ENCODE results near the gene UBE2E1.
"Not testable (repeated sequence)": the region's sequence is repeated elsewhere in the genome, so short reads cannot be mapped to it uniquely, and the experiment has no call there.

Gene UBE2E1

GRCh38 chr3:23859012-23859743, 53.4 kb downstream of the UBE2E1 start:
- no peak for FAIRE-seq

- no peak for FAIRE-seq
These were observed 54.2 kb downstream of the UBE2E1 start for GRCh38 chr3:23859839-23860382.

GRCh38 chr3:23861689-23862088, 55.9 kb downstream of the UBE2E1 start:
- FAIRE-seq: no peak

GRCh38 chr3:23863060-23863459, 57.3 kb downstream of the UBE2E1 start:
- FAIRE-seq: no peak

GRCh38 chr3:23864931-23865330, 59.2 kb downstream of the UBE2E1 start:
- FAIRE-seq: no peak

GRCh38 chr3:23865595-23866396, 60.0 kb downstream of the UBE2E1 start:
- FAIRE-seq: no peak

GRCh38 chr3:23867400-23867799, 61.6 kb downstream of the UBE2E1 start:
- FAIRE-seq: no peak

GRCh38 chr3:23867838-23868237, 62.1 kb downstream of the UBE2E1 start:
- FAIRE-seq: no peak

- no peak for FAIRE-seq
These were observed 64.4 kb downstream of the UBE2E1 start for GRCh38 chr3:23869977-23870662.

GRCh38 chr3:23870663-23871043, 64.9 kb downstream of the UBE2E1 start:
- not testable (repeated sequence) for FAIRE-seq

- not testable (repeated sequence) for FAIRE-seq
These were observed 65.6 kb downstream of the UBE2E1 start for GRCh38 chr3:23871361-23871760.

GRCh38 chr3:23872330-23872729, 66.6 kb downstream of the UBE2E1 start:
- no peak for FAIRE-seq

- FAIRE-seq: no peak
These were observed 68.2 kb downstream of the UBE2E1 start for GRCh38 chr3:23873941-23874340.

GRCh38 chr3:23874359-23875112, 68.8 kb downstream of the UBE2E1 start:
- no peak for FAIRE-seq

- no peak for FAIRE-seq
These were observed 69.5 kb downstream of the UBE2E1 start for GRCh38 chr3:23875113-23875725.

GRCh38 chr3:23876923-23877322, 71.2 kb downstream of the UBE2E1 start:
- no peak for FAIRE-seq

GRCh38 chr3:23877329-23877980, 71.7 kb downstream of the UBE2E1 start:
- FAIRE-seq: no peak

- no peak for FAIRE-seq
These were observed 73.7 kb downstream of the UBE2E1 start for GRCh38 chr3:23879485-23879884.

- FAIRE-seq: no peak
These were observed 75.1 kb downstream of the UBE2E1 start for GRCh38 chr3:23880703-23881339.

GRCh38 chr3:23881993-23882392, 76.2 kb downstream of the UBE2E1 start:
- not testable (repeated sequence) for FAIRE-seq

GRCh38 chr3:23882487-23882918, 76.7 kb downstream of the UBE2E1 start:
- no peak for FAIRE-seq
